Measurements from ENCODE around the gene RASGRF2. TPM values are rescaled to one million over a fixed set of nuclear protein-coding genes. Genes with fewer than 3 reads are reported as not detected.

The RASGRF2 gene
- total RNA-seq, 1 donor from 2014 or later: 21.1 TPM

- Mint-ChIP-seq H3K4me1 (peaks cover 2% of the 10 kb centered on the region), H3K9me3 (peaks cover 7% of the 10 kb centered on the region), H3K36me3 (ENCODE audit: low read depth) (peaks cover 14% of the 10 kb centered on the region), H3K27me3 (no peaks in the 10 kb centered on the region), H3K4me3 (no peak overlapping the region), H3K27ac (no peak overlapping the region)
- intact Hi-C loops (cut with micrococcal nuclease): no loop called here
- no peak for DNase-seq
These were observed 177.7 kb downstream of the RASGRF2 start for GRCh38 chr5:81137833-81138232.

- H3K27ac Mint-ChIP-seq: no peak overlapping the region
These were observed 180.3 kb downstream of the RASGRF2 start for GRCh38 chr5:81140441-81140840.

GRCh38 chr5:81140943-81141342 is 180.8 kb downstream of the RASGRF2 start:
- peaks cover 2% of the 10 kb centered on the region for H3K4me1 Mint-ChIP-seq
- DNase-seq: no peak
- H3K4me3 Mint-ChIP-seq: no peak overlapping the region
- intact Hi-C loops (cut with micrococcal nuclease): no loop called here
- no peak overlapping the region for H3K27ac Mint-ChIP-seq
- peaks cover 7% of the 10 kb centered on the region for H3K9me3 Mint-ChIP-seq
- H3K36me3 Mint-ChIP-seq (ENCODE audit: low read depth): peaks cover 14% of the 10 kb centered on the region
- no peaks in the 10 kb centered on the region for H3K27me3 Mint-ChIP-seq

More at GRCh38 chr5:81140441-81140840, 180.3 kb downstream of the RASGRF2 start:
- H3K4me3 Mint-ChIP-seq: no peak overlapping the region
- peaks cover 2% of the 10 kb centered on the region for H3K4me1 Mint-ChIP-seq
- no peak for DNase-seq
- no peaks in the 10 kb centered on the region for H3K27me3 Mint-ChIP-seq
- peaks cover 14% of the 10 kb centered on the region for H3K36me3 Mint-ChIP-seq (ENCODE audit: low read depth)
- peaks cover 7% of the 10 kb centered on the region for H3K9me3 Mint-ChIP-seq
- intact Hi-C loops (cut with micrococcal nuclease): no loop called here

GRCh38 chr5:81142108-81142507 is 181.9 kb downstream of the RASGRF2 start:
- Mint-ChIP-seq H3K27ac (no peak overlapping the region), H3K36me3 (ENCODE audit: low read depth) (peaks cover 7% of the 10 kb centered on the region), H3K4me1 (no peaks in the 10 kb centered on the region), H3K9me3 (no peaks in the 10 kb centered on the region), H3K4me3 (no peak overlapping the region), H3K27me3 (no peaks in the 10 kb centered on the region)
- intact Hi-C loops (cut with micrococcal nuclease): no loop called here
- DNase-seq: no peak

DNA sequence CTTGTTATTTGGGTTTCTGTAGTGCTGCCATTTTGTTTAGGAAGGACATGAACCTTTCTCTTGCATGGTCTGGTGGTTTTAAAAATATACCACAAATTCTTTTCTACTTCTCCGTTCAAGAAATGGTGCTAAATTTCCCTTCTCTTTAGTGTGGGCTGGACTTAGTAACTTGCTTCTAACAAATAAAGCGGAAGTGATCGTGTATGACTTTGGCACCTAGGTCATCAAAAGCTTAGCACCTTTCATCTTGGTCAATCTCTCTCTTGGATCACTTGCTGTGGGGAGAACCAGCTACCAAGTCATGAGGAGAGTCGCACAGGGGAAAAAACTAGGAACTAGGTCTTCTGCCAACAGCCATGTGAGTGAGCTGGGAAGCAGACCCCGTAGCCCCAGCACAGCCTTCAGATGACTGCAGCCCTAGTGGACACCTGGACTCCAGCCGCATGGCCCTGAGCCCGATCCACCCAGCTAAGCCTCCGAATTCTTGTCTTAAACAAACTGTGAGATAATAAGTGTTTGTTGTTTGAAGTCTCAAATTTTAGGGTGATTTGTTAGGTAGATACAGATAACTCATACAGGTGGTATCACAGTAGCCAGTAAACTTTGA is 185.3 kb downstream of the RASGRF2 start:
- no peaks in the 10 kb centered on the region for H3K9me3 Mint-ChIP-seq
- H3K4me1 Mint-ChIP-seq: peaks cover 9% of the 10 kb centered on the region
- H3K4me3 Mint-ChIP-seq: no peak overlapping the region
- H3K27ac Mint-ChIP-seq: no peak overlapping the region
- no peaks in the 10 kb centered on the region for H3K27me3 Mint-ChIP-seq
- intact Hi-C loops (cut with micrococcal nuclease): no loop called here
- H3K36me3 Mint-ChIP-seq (ENCODE audit: low read depth): peaks cover 3% of the 10 kb centered on the region
- no peak for DNase-seq

DNA sequence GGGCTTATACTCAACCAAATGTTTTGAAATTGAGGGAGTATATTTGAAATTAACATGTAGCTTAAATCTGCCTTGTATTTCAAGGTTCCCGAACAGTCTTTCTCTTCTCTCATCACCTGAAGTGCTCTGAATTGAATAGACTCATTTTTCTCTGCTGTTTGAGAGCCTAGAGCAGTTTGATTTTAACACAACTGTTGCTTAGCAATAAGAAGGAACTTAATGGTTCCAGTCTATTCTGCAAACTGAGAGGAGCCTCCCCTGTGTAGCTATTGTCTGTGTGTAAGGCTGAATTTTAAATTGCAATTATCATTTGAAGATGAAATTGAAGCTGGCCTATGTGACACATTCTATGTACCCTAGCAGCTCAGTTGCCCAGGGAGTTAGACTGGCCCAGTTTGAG is 185.9 kb downstream of the RASGRF2 start:
- Mint-ChIP-seq H3K4me3 (no peak overlapping the region), H3K36me3 (ENCODE audit: low read depth) (no peaks in the 10 kb centered on the region), H3K4me1 (peaks cover 9% of the 10 kb centered on the region), H3K27ac (no peak overlapping the region), H3K27me3 (no peaks in the 10 kb centered on the region), H3K9me3 (no peaks in the 10 kb centered on the region)
- no peak for DNase-seq
- intact Hi-C loops (cut with micrococcal nuclease): no loop called here

DNA sequence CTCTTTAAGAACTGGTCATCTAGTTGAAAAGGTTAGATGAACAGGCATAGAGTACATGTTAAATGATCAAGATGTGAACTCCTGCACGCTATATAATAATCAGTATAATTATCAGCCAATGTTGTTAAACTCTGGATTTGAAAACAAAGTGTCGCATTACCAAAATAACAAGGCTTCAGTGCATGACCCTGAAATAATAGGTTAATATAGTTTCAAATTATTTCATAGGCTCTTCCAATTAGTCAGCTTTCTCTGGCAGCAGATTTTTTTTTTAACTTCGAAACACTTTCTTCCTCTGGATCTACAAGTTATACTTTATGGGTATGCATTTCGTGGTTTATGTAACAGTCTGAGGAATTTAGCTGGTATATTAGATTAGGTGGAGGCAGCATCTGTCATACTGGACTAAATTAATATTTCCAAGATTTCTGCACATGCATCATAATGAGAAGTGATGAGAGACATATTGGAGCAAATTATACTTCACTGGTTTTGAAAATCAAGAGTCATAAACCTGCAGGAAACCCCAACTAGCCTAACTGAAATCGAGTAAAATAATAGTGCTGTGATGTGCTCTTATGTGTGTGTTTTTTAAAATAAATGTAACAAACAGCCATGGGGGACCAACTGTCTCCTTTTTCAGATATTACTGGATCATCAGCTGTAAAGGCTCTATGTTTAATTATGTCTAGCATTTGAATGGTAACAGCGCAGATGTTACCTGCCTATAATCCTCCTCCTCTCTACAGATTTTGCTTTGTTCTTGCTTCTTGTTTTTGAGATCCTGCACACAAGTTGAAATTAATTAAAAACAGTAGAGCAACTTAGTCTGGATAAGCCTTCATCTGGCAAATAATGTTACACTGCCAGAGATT is 187.1 kb downstream of the RASGRF2 start:
- Mint-ChIP-seq H3K27me3 (no peaks in the 10 kb centered on the region), H3K27ac (no peak overlapping the region), H3K4me1 (peaks cover 9% of the 10 kb centered on the region), H3K36me3 (ENCODE audit: low read depth) (no peaks in the 10 kb centered on the region), H3K4me3 (peak overlapping the region; percentile 51), H3K9me3 (no peaks in the 10 kb centered on the region)
- intact Hi-C loops (cut with micrococcal nuclease): no loop called here
- no peak for DNase-seq

- H3K9me3 Mint-ChIP-seq: no peaks in the 10 kb centered on the region
- no peaks in the 10 kb centered on the region for H3K36me3 Mint-ChIP-seq (ENCODE audit: low read depth)
- peaks cover 9% of the 10 kb centered on the region for H3K4me1 Mint-ChIP-seq
- no peak overlapping the region for H3K27ac Mint-ChIP-seq
- H3K4me3 Mint-ChIP-seq: peak overlapping the region; percentile 51
- intact Hi-C loops (cut with micrococcal nuclease): no loop called here
- DNase-seq: no peak
- H3K27me3 Mint-ChIP-seq: no peaks in the 10 kb centered on the region
These were observed 187.9 kb downstream of the RASGRF2 start for GRCh38 chr5:81147886-81148571.

DNA sequence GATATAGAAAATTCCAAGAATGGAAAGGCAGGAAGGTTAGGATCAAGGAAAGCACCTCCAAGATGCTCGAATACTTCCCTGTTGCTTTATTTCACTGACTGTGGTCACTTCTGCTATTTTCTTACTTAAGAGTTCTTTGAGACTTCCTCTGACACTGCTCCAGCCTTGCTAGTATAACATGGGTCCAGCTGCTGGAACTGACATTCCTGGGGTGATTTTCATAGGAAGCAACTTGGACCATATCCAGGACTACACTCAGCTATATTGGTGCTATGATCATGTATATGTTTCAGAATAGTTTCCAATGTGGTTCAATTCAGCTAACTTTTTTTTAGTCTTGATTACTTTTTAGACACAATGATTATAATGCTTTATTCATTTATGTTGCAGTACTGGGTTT is 191.4 kb downstream of the RASGRF2 start:
- no peaks in the 10 kb centered on the region for H3K27me3 Mint-ChIP-seq

DNA sequence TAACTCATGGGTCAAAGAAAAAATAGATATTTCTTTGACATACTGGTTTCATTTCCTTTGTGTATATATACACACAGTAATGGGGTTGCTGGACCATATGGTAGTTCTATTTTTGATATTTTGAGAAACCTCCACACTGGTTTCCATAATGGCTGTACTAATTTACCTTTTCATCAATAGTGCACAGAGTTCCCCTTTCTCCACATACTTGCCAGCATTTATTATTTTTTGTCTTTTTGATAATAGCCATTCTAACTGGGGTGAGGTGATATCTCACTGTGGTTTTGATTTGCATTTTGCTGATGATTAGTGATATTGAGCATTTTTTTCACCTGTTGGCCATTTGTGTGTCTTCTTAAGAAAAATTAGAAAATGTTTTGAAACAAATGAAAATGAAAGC is 194.6 kb downstream of the RASGRF2 start:
- H3K27ac Mint-ChIP-seq: no peak overlapping the region
- DNase-seq: no peak
- no peaks in the 10 kb centered on the region for H3K4me1 Mint-ChIP-seq
- H3K9me3 Mint-ChIP-seq: peaks cover 5% of the 10 kb centered on the region
- intact Hi-C loops (cut with micrococcal nuclease): no loop called here
- no peak overlapping the region for H3K4me3 Mint-ChIP-seq
- peaks cover 11% of the 10 kb centered on the region for H3K36me3 Mint-ChIP-seq (ENCODE audit: low read depth)
- H3K27me3 Mint-ChIP-seq: no peaks in the 10 kb centered on the region

More for the DNA sequence above, 191.4 kb downstream of the RASGRF2 start:
- no peak for DNase-seq
- Mint-ChIP-seq H3K27ac (no peak overlapping the region), H3K4me1 (peaks cover 9% of the 10 kb centered on the region), H3K36me3 (ENCODE audit: low read depth) (peaks cover 9% of the 10 kb centered on the region), H3K4me3 (no peak overlapping the region), H3K9me3 (peaks cover 5% of the 10 kb centered on the region)
- intact Hi-C loops (cut with micrococcal nuclease): no loop called here

GRCh38 chr5:81156732-81157131 is 196.6 kb downstream of the RASGRF2 start:
- no peak for DNase-seq
- no peaks in the 10 kb centered on the region for H3K27me3 Mint-ChIP-seq
- intact Hi-C loops (cut with micrococcal nuclease): no loop called here
- no peak overlapping the region for H3K4me3 Mint-ChIP-seq
- peaks cover 11% of the 10 kb centered on the region for H3K36me3 Mint-ChIP-seq (ENCODE audit: low read depth)
- no peak overlapping the region for H3K27ac Mint-ChIP-seq
- H3K4me1 Mint-ChIP-seq: no peaks in the 10 kb centered on the region
- H3K9me3 Mint-ChIP-seq: peaks cover 5% of the 10 kb centered on the region

- H3K4me1 Mint-ChIP-seq: peaks cover 6% of the 10 kb centered on the region
- no peak overlapping the region for H3K27ac Mint-ChIP-seq
- intact Hi-C loops (cut with micrococcal nuclease): loop anchor here (10.0 kb wide), 1 partner anchor 196 kb away; the partner anchor contains the start of gene RASGRF2
- no peaks in the 10 kb centered on the region for H3K27me3 Mint-ChIP-seq
- H3K9me3 Mint-ChIP-seq: no peaks in the 10 kb centered on the region
- DNase-seq: no peak
- no peak overlapping the region for H3K4me3 Mint-ChIP-seq
- H3K36me3 Mint-ChIP-seq (ENCODE audit: low read depth): peaks cover 2% of the 10 kb centered on the region
These were observed 200.9 kb downstream of the RASGRF2 start for GRCh38 chr5:81161012-81161601.

- intact Hi-C loops (cut with micrococcal nuclease): loop anchor here (10.0 kb wide), 1 partner anchor 198 kb away; the partner anchor contains the start of gene RASGRF2
- Mint-ChIP-seq H3K36me3 (ENCODE audit: low read depth) (no peaks in the 10 kb centered on the region), H3K4me1 (peaks cover 6% of the 10 kb centered on the region), H3K27ac (no peak overlapping the region), H3K27me3 (no peaks in the 10 kb centered on the region), H3K9me3 (no peaks in the 10 kb centered on the region), H3K4me3 (no peak overlapping the region)
- no peak for DNase-seq
These were observed 202.3 kb downstream of the RASGRF2 start for GRCh38 chr5:81162501-81162900.

Data from activated CD4-positive, alpha-beta T cell treated with anti-CD3 and anti-CD28 coated beads, Interleukin-2, amount 10 ng/mL, durations not matched to agents 24 days and 14 days (primary cell).